ENCODE measurements around the gene CGB1. TPM values are rescaled to one million over a fixed set of nuclear protein-coding genes. Genes with fewer than 3 reads are reported as not detected.

The CGB1 gene
- total RNA-seq, 3 donors from 2014 or later, result not detected

DNA sequence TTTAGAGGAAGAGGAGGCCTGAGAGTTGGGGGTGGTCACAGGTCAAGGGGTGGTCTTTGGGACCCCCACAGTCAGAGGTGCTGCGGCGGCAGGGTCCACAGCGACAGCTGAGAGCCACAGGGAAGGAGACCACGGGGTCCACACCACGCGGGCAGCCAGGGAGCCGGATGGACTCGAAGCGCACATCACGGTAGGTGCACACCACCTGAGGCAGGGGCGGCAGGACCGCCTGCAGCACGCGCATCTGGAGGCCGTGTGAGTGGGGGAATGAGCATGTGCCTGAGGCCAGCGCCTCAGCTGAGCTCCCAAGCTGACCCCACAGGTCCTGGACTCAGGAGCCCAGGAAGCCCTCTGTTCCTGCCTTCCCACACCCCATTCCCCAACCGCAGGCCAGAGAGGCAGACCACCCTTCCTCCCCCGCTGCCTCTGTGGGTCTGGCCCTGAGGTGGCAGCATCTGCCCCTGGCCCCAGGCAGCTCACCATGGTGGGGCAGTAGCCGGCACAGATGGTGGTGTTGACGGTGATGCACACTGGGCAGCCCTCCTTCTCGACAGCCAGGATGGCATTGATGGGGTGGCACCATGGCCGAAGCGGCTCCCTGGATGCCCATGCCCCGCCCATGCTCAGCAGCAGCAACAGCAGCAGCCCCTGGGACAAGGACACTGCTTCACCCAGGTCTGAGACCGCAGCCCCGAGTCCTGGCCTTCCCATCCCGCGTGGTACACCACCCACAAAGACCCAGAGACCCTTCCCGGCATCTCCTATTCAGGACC lies 20.4 kb downstream of the CGB1 start:
- Histone ChIP-seq H3K4me3 (no peak overlapping the region), H3K36me3 (ENCODE audit: low read depth) (no peaks in the 10 kb centered on the region), H3K9me3 (no peaks in the 10 kb centered on the region), H3K4me1 (ENCODE audit: low read depth) (peaks cover 12% of the 10 kb centered on the region)
- intact Hi-C loops (cut with DNase I, micrococcal nuclease), result no loop called here
- no peak for ATAC-seq
- no peak for DNase-seq
- no peak for TF ChIP-seq CTCF (IDR thresholded peaks at IDR 0.05)

GRCh38 chr19:49014870-49015255 lies 21.8 kb downstream of the CGB1 start:
- H3K4me1 ChIP-seq (ENCODE audit: low read depth), result peaks cover 12% of the 10 kb centered on the region
- no peak for TF ChIP-seq CTCF (IDR thresholded peaks at IDR 0.05)
- no peaks in the 10 kb centered on the region for H3K9me3 ChIP-seq
- DNase-seq (no peak), ATAC-seq (no peak)
- intact Hi-C loops (cut with DNase I, micrococcal nuclease), result no loop called here
- H3K4me3 ChIP-seq, result no peak overlapping the region
- H3K36me3 ChIP-seq (ENCODE audit: low read depth), result no peaks in the 10 kb centered on the region

GRCh38 chr19:49014123-49014869 lies 22.4 kb downstream of the CGB1 start:
- no peak overlapping the region for H3K4me3 ChIP-seq
- no peak for DNase-seq
- no peak for TF ChIP-seq CTCF (IDR thresholded peaks at IDR 0.05)
- ATAC-seq, result no peak
- H3K9me3 ChIP-seq, result no peaks in the 10 kb centered on the region
- peaks cover 12% of the 10 kb centered on the region for H3K4me1 ChIP-seq (ENCODE audit: low read depth)
- no peaks in the 10 kb centered on the region for H3K36me3 ChIP-seq (ENCODE audit: low read depth)
- intact Hi-C loops (cut with DNase I, micrococcal nuclease), result no loop called here

DNA sequence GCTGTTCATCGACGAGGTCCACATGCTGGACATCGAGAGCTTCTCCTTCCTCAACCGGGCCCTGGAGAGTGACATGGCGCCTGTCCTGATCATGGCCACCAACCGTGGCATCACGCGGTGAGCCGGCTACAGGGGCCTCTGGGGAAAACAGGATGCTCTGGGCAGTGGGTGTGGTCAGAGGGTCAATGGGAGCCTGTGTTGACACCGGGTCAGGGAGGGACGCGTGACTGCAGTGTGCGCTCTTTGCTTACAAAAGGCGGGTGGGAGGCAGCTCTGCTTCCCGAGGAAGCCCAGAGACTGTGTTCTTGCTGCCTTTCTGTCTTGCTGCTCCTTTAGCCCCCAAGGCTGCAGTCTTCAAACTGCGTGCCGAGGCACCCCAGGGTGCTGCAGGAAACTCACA lies 25.5 kb downstream of the CGB1 start:
- no peak for DNase-seq
- H3K9me3 ChIP-seq, result no peaks in the 10 kb centered on the region
- peaks cover 6% of the 10 kb centered on the region for H3K36me3 ChIP-seq (ENCODE audit: low read depth)
- no peak overlapping the region for H3K4me3 ChIP-seq
- no peaks in the 10 kb centered on the region for H3K4me1 ChIP-seq (ENCODE audit: low read depth)
- no peak for ATAC-seq
- TF ChIP-seq CTCF (IDR thresholded peaks at IDR 0.05), result no peak
- intact Hi-C loops (cut with DNase I, micrococcal nuclease), result no loop called here

DNA sequence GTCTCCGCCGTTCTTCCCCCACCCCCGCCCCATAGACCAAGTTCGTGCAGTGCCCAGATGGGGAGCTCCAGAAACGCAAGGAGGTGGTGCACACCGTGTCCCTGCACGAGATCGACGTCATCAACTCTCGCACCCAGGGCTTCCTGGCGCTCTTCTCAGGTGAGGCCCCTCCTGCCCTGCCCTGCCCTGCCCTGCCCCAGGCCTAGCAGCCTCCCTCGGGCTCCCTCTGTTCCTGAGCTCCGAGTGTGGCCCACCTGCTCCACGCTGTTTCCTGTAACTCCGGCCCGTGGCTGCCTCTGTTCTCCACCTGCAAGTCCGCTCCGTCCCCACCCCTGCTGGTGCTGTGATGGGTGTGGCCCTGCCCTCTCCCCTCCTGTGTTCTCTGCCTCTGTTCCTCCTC lies 26.2 kb downstream of the CGB1 start:
- DNase-seq, result no peak
- no peaks in the 10 kb centered on the region for H3K4me1 ChIP-seq (ENCODE audit: low read depth)
- H3K4me3 ChIP-seq, result no peak overlapping the region
- ATAC-seq, result no peak
- TF ChIP-seq CTCF (IDR thresholded peaks at IDR 0.05), result no peak
- H3K36me3 ChIP-seq (ENCODE audit: low read depth), result peaks cover 6% of the 10 kb centered on the region
- no peaks in the 10 kb centered on the region for H3K9me3 ChIP-seq
- intact Hi-C loops (cut with DNase I, micrococcal nuclease), result no loop called here

All from mucosa of descending colon (tissue), 3 donors.